CD4-positive, alpha-beta memory T cell (primary cell): ENCODE measurements around the gene ZDHHC16. TPM values are rescaled to one million over a fixed set of nuclear protein-coding genes. Genes with fewer than 3 reads are reported as not detected.
"Not testable (repeated sequence)": the region's sequence is repeated elsewhere in the genome, so short reads cannot be mapped to it uniquely, and the experiment has no call there.

Experiments
- CTCF ChIA-PET: fragments of 350-600 bp; sonication (Branson Sonifier 250); formaldehyde crosslinking; loops from one replicate; lab custom pipeline; 2021; ENCODE audit warnings: inconsistent platforms; ENCODE audit not compliant: partially characterized antibody; lab: Charles Lee
- POLR2A ChIA-PET: fragments of 350-600 bp; sonication (Branson Sonifier 250); formaldehyde crosslinking; loops from one replicate; lab custom pipeline; 2021; ENCODE audit not compliant: partially characterized antibody; lab: Charles Lee
- DNase-seq, 5 donors: peaks; one replicate each; pipeline versions ENCODE4 v3.0.0 to v3.0.0-alpha.2; 2020 to 2022; ENCODE audit warnings: mixed read lengths in 1 of 5
- H3K27ac ChIP-seq: one replicate; pipeline ENCODE4 v1.7.0; 2013; ENCODE audit warnings: low read depth, low read length
- H3K27me3 ChIP-seq: 2 replicates; pipeline ENCODE4 v1.7.0; 2013; ENCODE audit warnings: mild to moderate bottlenecking, low read length, moderate library complexity; ENCODE audit not compliant: insufficient read depth
- H3K36me3 ChIP-seq: 2 replicates; pipeline ENCODE4 v1.7.0; 2013; ENCODE audit warnings: mild to moderate bottlenecking, low read length, moderate library complexity; ENCODE audit not compliant: insufficient read depth
- H3K4me1 ChIP-seq: 2 replicates; pipeline ENCODE4 v1.7.0; 2013; ENCODE audit warnings: mild to moderate bottlenecking, low read length, moderate library complexity; ENCODE audit not compliant: insufficient read depth
- H3K4me3 ChIP-seq, 2 donors: one replicate each; pipeline ENCODE4 v1.7.0; 2013; ENCODE audit warnings: low read length in 2 of 2, mild to moderate bottlenecking in 1 of 2
- H3K9me3 ChIP-seq, 2 donors: one replicate each; pipeline ENCODE4 v1.7.0; 2013; ENCODE audit warnings: low read length in 2 of 2, control low read depth in 1 of 2; ENCODE audit not compliant: control insufficient read depth in 1 of 2
- H3K27ac Mint-ChIP-seq, 7 donors: one replicate each; pipeline ENCODE4 v1.8.0; 2020 to 2021; ENCODE audit warnings: mixed read lengths in 7 of 7, mild to moderate bottlenecking in 6 of 7, inconsistent platforms in 3 of 7, moderate library complexity in 3 of 7
- H3K27me3 Mint-ChIP-seq, 2 donors: one replicate each; pipeline ENCODE4 v1.8.0; 2020 to 2021; ENCODE audit warnings: mixed read lengths in 2 of 2
- H3K36me3 Mint-ChIP-seq, 2 donors: one replicate each; pipeline ENCODE4 v1.8.0; 2020 to 2021; ENCODE audit warnings: mixed read lengths in 2 of 2, inconsistent platforms in 1 of 2, mild to moderate bottlenecking in 1 of 2
- H3K4me1 Mint-ChIP-seq, 4 donors: one replicate each; pipeline ENCODE4 v1.8.0; 2020 to 2021; ENCODE audit warnings: mixed read lengths in 4 of 4, mild to moderate bottlenecking in 1 of 4
- H3K4me3 Mint-ChIP-seq, 8 donors: one replicate each; pipeline ENCODE4 v1.8.0; 2020 to 2021; ENCODE audit warnings: mixed read lengths in 8 of 8, mild to moderate bottlenecking in 7 of 8, moderate library complexity in 6 of 8, inconsistent platforms in 3 of 8
- H3K9me3 Mint-ChIP-seq, 8 donors: one replicate each; pipeline ENCODE4 v1.8.0; 2020 to 2021; ENCODE audit warnings: mixed read lengths in 8 of 8, mild to moderate bottlenecking in 5 of 8, inconsistent platforms in 3 of 8, moderate library complexity in 1 of 8
- intact Hi-C: fragments of 100-400 bp; cut with micrococcal nuclease; formaldehyde crosslinking; loops from one replicate; pipeline ENCODE4 v1.15.1; 2023
- polyA plus RNA-seq, 2 donors: library from polyadenylated mRNA; unstranded; fragments of 300-500 nt; fragmentation: Illumina TruSeq; gene quantifications; one replicate each; pipeline ENCODE4 v1.2.3, GENCODE V29; 2021
- total RNA-seq, 2 experiments: library from RNA; stranded (reverse); gene quantifications; one replicate each; pipeline ENCODE4 v1.2.3, GENCODE V29; 2021

The ZDHHC16 gene
- total and polyA plus RNA-seq, 4 experiments from 2014 or later: 29.6 to 52.1 (median 31.8) TPM

- peaks cover 47 to 83% of the 10 kb centered on the region in 2 donors for H3K36me3 Mint-ChIP-seq
- no peaks in the 10 kb centered on the region for H3K4me1 ChIP-seq
- no peak for DNase-seq
Observed at GRCh38 chr10:97466755-97467154, 20.8 kb downstream of the ZDHHC16 start.

GRCh38 chr10:97468162-97468561, 22.2 kb downstream of the ZDHHC16 start:
- H3K4me3 ChIP-seq: no peak overlapping the region
- no peaks in the 10 kb centered on the region for H3K4me1 ChIP-seq
- Mint-ChIP-seq H3K36me3 (peaks cover 44 to 80% of the 10 kb centered on the region in 2 donors), H3K27ac (peak overlapping the region in 2 of 7 donors; percentile 62 to 72), H3K9me3 (no peaks in the 10 kb centered on the region), H3K27me3 (no peaks in the 10 kb centered on the region), H3K4me3 (no peak overlapping the region), H3K4me1 (peaks cover 0 to 2% (median 0%) of the 10 kb centered on the region in 4 donors)
- no peak overlapping the region for H3K27ac ChIP-seq
- intact Hi-C loops: no loop called here
- no peaks in the 10 kb centered on the region for H3K9me3 ChIP-seq
- peaks cover 61% of the 10 kb centered on the region for H3K36me3 ChIP-seq
- POLR2A ChIA-PET: no interaction called here
- H3K27me3 ChIP-seq: no peaks in the 10 kb centered on the region
- CTCF ChIA-PET: interaction anchor here (1.1 to 5.5 kb wide), 2 partner anchors 84 to 86 kb away, joined by 3 to 83 read pairs; no protein-coding TSS in a partner anchor
- no peak for DNase-seq

More at GRCh38 chr10:97466755-97467154, 20.8 kb downstream of the ZDHHC16 start:
- H3K4me1 Mint-ChIP-seq: peaks cover 0 to 2% (median 0%) of the 10 kb centered on the region in 4 donors
- POLR2A ChIA-PET: interaction anchor here (1.1 to 1.4 kb wide), 2 partner anchors 10 to 32 kb away, joined by 3 to 4 read pairs; partner anchors contain the start of gene UBTD1
- H3K36me3 ChIP-seq: peaks cover 71% of the 10 kb centered on the region
- H3K27me3 Mint-ChIP-seq: no peaks in the 10 kb centered on the region
- CTCF ChIA-PET: interaction anchor here (0.9 to 5.5 kb wide), 7 partner anchors 8 to 87 kb away, joined by 3 to 83 read pairs (median 5); no protein-coding TSS in a partner anchor
- H3K9me3 Mint-ChIP-seq: no peaks in the 10 kb centered on the region
- H3K27ac ChIP-seq: no peak overlapping the region
- no peaks in the 10 kb centered on the region for H3K27me3 ChIP-seq
- H3K4me3 Mint-ChIP-seq: no peak overlapping the region
- no peaks in the 10 kb centered on the region for H3K9me3 ChIP-seq
- H3K4me3 ChIP-seq: no peak overlapping the region
- intact Hi-C loops: no loop called here
- H3K27ac Mint-ChIP-seq: peak overlapping the region in 1 of 7 donors; percentile 29

- H3K27me3 Mint-ChIP-seq, H3K4me3 ChIP-seq, H3K9me3 Mint-ChIP-seq, H3K27ac ChIP-seq, H3K9me3 ChIP-seq, DNase-seq, H3K4me1 ChIP-seq, POLR2A ChIA-PET, intact Hi-C loops, H3K4me1 Mint-ChIP-seq, H3K27me3 ChIP-seq, H3K4me3 Mint-ChIP-seq: not testable (repeated sequence)
- H3K36me3 Mint-ChIP-seq: peaks cover 42 to 80% of the 10 kb centered on the region in 2 donors
- H3K36me3 ChIP-seq: peaks cover 61% of the 10 kb centered on the region
- peak overlapping the region in 1 of 7 donors; percentile 50 for H3K27ac Mint-ChIP-seq
- CTCF ChIA-PET: interaction anchor here (5.5 kb wide), 1 partner anchor 85 kb away, joined by 83 read pairs; no protein-coding TSS in a partner anchor
Observed at GRCh38 chr10:97468781-97469180, 22.8 kb downstream of the ZDHHC16 start.

GRCh38 chr10:97474918-97475317, 28.9 kb downstream of the ZDHHC16 start:
- peaks cover 63% of the 10 kb centered on the region for H3K36me3 ChIP-seq
- ChIA-PET CTCF (interaction anchor here (1.1 to 1.5 kb wide), 2 partner anchors 8 to 11 kb away, joined by 5 read pairs; no protein-coding TSS in a partner anchor), POLR2A (no interaction called here)
- no peaks in the 10 kb centered on the region for H3K9me3 ChIP-seq
- Mint-ChIP-seq H3K27me3 (no peaks in the 10 kb centered on the region), H3K4me1 (peaks cover 0 to 6% (median 2%) of the 10 kb centered on the region in 4 donors), H3K9me3 (peaks cover 0 to 4% (median 0%) of the 10 kb centered on the region in 8 donors), H3K36me3 (peaks cover 61 to 81% of the 10 kb centered on the region in 2 donors), H3K27ac (no peak overlapping the region), H3K4me3 (no peak overlapping the region)
- no peak overlapping the region for H3K27ac ChIP-seq
- no peaks in the 10 kb centered on the region for H3K4me1 ChIP-seq
- no peaks in the 10 kb centered on the region for H3K27me3 ChIP-seq
- intact Hi-C loops: no loop called here
- no peak overlapping the region for H3K4me3 ChIP-seq
- DNase-seq: no peak

- H3K27ac ChIP-seq: no peak overlapping the region
- Mint-ChIP-seq H3K4me1 (peaks cover 0 to 6% (median 2%) of the 10 kb centered on the region in 4 donors), H3K9me3 (peaks cover 0 to 4% (median 0%) of the 10 kb centered on the region in 8 donors), H3K27ac (peak overlapping the region in 1 of 7 donors; percentile 14), H3K27me3 (no peaks in the 10 kb centered on the region), H3K4me3 (no peak overlapping the region), H3K36me3 (peaks cover 63 to 81% of the 10 kb centered on the region in 2 donors)
- ChIA-PET POLR2A (interaction anchor here (0.5 kb wide), 1 partner anchor 53 kb away, joined by 3 read pairs; no protein-coding TSS in a partner anchor), CTCF (interaction anchor here (1.1 to 1.5 kb wide), 3 partner anchors 9 to 16 kb away, joined by 3 to 5 read pairs (median 5); no protein-coding TSS in a partner anchor)
- no peaks in the 10 kb centered on the region for H3K9me3 ChIP-seq
- DNase-seq: no peak
- H3K4me1 ChIP-seq: no peaks in the 10 kb centered on the region
- peaks cover 65% of the 10 kb centered on the region for H3K36me3 ChIP-seq
- no peaks in the 10 kb centered on the region for H3K27me3 ChIP-seq
- intact Hi-C loops: no loop called here
- H3K4me3 ChIP-seq: no peak overlapping the region
Observed at GRCh38 chr10:97475936-97476594, 30.1 kb downstream of the ZDHHC16 start.

- Mint-ChIP-seq H3K27ac (peak overlapping the region in 1 of 7 donors; percentile 15), H3K36me3 (peaks cover 58 to 75% of the 10 kb centered on the region in 2 donors)
- H3K9me3 ChIP-seq, H3K4me3 ChIP-seq, H3K27me3 ChIP-seq, H3K4me3 Mint-ChIP-seq, POLR2A ChIA-PET, H3K4me1 Mint-ChIP-seq, DNase-seq, H3K4me1 ChIP-seq, H3K27ac ChIP-seq, intact Hi-C loops, H3K27me3 Mint-ChIP-seq, H3K9me3 Mint-ChIP-seq: not testable (repeated sequence)
- CTCF ChIA-PET: interaction anchor here (0.6 to 1.3 kb wide), 2 partner anchors 75 to 118 kb away, joined by 4 read pairs; no protein-coding TSS in a partner anchor
- H3K36me3 ChIP-seq: peaks cover 66% of the 10 kb centered on the region
Observed at GRCh38 chr10:97479410-97479809, 33.4 kb downstream of the ZDHHC16 start.

GRCh38 chr10:97479939-97480338, 34.0 kb downstream of the ZDHHC16 start:
- DNase-seq: no peak
- H3K9me3 Mint-ChIP-seq: peaks cover 0 to 3% (median 0%) of the 10 kb centered on the region in 8 donors
- peak overlapping the region in 1 of 7 donors; percentile 84 for H3K27ac Mint-ChIP-seq
- H3K36me3 ChIP-seq: peaks cover 65% of the 10 kb centered on the region
- H3K4me3 ChIP-seq: no peak overlapping the region
- no peaks in the 10 kb centered on the region for H3K27me3 Mint-ChIP-seq
- intact Hi-C loops: no loop called here
- H3K27me3 ChIP-seq: no peaks in the 10 kb centered on the region
- ChIA-PET POLR2A (no interaction called here), CTCF (interaction anchor here (0.6 to 1.3 kb wide), 2 partner anchors 74 to 118 kb away, joined by 4 read pairs; no protein-coding TSS in a partner anchor)
- no peaks in the 10 kb centered on the region for H3K4me1 ChIP-seq
- H3K27ac ChIP-seq: no peak overlapping the region
- no peaks in the 10 kb centered on the region for H3K9me3 ChIP-seq
- no peak overlapping the region for H3K4me3 Mint-ChIP-seq
- H3K4me1 Mint-ChIP-seq: peaks cover 0 to 9% (median 4%) of the 10 kb centered on the region in 4 donors
- H3K36me3 Mint-ChIP-seq: peaks cover 54 to 69% of the 10 kb centered on the region in 2 donors
